GM12875 (cell line): ENCODE measurements around the gene PLOD1.
A peak's percentile ranks its signal among the peaks of the same experiment; 100 is the strongest.

ENCODE experiments used
- H3K4me3 ChIP-seq: one replicate; pipeline ENCODE4 v1.5.1; 2011; ENCODE audit warnings: low read depth, low read length, control low read depth
- CTCF ChIP-seq: IDR thresholded peaks from 2 replicates; pipeline ENCODE4 v1.5.1; 2011; ENCODE audit warnings: low read depth, mild to moderate bottlenecking, control low read depth, inconsistent platforms, low read length, moderate library complexity, borderline replicate concordance; ENCODE audit not compliant: insufficient read depth

Gene PLOD1

DNA sequence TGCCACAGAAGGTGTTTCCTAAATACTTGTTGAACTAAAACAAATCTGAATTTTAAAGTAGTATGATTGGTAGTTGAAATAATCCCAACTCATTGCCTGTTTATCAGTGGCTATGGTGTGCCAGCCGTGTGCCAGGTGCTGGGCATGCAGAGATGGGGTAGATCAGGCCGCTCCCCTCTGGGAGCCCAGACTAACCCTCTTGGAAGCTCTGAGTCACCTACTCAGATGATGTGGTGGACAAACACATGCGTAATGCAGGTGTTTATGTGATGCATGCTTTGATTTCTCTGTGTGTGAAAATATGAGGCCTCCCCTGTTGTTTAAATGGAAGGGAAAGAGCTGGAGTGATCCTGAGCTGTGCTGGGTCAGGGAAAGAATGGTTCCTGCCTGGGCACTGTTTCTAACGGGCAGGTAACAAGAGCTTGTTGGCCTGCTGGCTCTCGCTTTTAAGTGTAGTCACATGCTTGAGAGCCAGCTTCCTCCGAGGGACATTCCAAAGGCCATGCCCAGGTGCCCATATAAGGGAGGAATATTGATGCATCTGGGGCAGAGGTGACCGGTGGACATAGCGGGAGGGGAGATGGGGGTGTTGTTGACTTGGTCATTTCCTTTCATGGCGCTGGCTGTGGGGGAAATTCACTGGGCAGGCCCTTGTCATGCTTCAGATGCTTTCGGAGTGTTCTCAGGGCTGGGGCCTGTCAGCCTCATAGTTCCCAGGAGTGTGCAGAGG is 56.0 kb downstream of the PLOD1 start:
- no peak for TF ChIP-seq CTCF
- no peak overlapping the region for H3K4me3 ChIP-seq

DNA sequence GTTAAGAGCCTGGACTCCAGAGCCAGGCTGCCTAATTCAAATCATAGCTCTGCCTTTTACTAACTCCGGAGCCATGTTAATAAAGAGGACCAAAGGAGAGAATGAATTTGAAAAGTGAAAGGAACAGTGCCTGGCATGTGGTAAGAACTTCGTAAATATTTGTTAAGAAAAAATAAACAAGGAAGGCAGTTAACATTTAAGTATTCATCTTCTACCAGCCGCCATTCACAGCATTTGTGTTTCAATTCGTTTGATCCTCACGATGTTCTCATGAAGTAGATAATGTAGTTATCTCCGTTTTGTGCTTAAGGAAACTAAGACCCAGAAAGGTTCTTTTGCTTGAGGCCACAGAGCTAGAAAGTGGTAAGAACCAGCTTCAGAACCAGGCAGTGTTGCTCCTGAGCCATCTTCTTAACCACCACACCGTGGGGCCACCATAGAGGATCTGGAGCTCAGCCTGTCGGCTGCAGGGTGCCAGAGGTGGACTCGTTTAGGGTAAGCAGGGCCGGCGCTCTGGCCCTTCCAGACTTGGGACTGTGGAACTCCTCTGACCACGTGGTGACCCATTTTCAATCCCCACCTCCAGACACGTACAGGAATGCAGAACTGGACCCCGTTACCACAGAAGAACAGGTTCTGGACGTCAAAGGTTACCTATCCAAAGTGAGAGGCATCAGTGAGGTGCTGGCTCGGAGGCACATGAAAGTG is 57.6 kb downstream of the PLOD1 start:
- H3K4me3 ChIP-seq = no peak overlapping the region
- no peak for TF ChIP-seq CTCF

DNA sequence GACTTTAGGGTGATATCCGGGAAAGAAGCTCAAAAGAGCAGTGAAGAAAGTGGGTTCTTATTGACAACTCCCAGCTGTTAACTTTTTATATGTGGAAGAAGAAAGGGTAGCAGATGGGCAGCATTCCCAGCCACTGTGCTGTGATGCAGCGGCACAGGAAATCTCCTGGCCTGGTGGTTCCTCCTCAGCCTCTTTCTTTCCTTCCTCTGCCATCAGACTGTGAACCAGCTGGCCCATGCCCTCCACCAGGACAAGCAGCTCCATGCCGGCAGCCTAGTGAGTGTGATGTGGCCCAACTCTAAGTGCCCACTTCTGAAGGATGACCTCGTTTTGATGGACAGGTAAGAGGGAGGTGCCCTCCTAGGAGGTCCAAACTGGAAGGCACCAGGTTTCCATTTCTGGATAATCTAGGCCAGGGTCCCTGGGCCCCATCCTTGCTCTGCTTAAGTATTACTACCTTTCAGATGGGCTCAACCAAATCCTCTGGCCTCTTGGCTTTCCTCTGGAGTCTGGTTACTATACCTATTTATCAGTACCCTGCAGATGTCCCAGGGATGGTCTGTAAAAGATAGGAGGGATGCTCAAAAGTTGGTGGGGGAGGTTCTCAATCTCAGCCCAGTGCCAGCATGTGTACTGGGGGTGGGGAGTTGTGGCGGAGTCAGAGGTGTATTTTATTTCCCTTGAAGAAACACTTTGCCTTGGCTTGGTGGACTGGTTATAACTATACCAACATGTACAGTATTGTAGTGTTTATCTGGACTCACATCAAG is 62.7 kb downstream of the PLOD1 start:
- no peak overlapping the region for H3K4me3 ChIP-seq
- TF ChIP-seq CTCF = no peak

GRCh38 chr1:11998636-11999035 is 64.1 kb downstream of the PLOD1 start:
- no peak for TF ChIP-seq CTCF
- H3K4me3 ChIP-seq = no peak overlapping the region

DNA sequence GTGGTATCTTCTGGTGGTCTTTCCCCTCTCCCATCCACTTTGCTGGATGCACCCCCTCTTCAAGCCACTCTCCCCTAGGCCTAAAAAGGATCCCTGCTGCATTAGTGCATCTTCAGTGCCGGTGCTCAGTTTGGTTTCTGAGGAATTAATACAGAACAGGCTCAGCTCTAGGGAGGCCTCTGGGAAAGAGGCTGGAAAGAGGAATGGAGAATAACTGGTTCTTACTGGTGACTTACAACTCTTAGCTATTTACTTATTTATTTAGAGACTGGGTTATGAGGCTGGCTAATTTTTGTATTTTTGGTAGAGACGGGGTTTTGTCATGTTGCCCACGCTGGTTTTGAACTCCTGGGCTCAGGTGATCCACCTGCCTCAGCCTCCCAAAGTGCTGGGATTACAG is 64.7 kb downstream of the PLOD1 start:
- no peak overlapping the region for H3K4me3 ChIP-seq
- TF ChIP-seq CTCF = no peak

DNA sequence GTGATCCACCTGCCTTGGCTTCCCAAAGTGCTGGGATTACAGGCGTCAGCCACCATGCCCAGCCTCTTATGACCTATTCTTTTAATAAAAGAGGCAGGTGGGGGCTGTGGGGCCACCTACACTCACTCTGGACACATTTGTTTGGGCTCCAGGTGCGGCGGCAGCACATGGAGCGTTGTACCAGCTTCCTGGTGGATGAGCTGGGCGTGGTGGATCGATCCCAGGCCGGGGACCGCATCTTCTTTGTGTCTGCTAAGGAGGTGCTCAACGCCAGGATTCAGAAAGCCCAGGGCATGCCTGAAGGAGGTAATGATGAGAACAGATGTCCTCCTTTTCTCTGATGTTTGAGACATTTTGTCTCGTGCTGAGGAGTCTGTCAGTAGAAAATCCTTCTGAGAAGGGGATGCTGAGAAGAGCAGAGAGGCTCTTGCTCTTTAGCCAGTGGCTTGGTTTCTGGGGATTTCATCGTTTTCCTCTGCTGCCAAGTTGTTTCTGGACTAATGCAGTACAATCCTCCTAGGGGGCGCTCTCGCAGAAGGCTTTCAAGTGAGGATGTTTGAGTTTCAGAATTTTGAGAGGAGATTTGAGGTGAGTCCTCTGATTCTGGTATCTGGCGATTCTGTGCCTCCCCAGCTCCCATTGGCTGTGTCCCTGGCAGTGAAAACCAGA is 66.9 kb downstream of the PLOD1 start:
- peak; percentile 65 for TF ChIP-seq CTCF
- no peak overlapping the region for H3K4me3 ChIP-seq
